ENCODE measurements around the gene MTHFSD. TPM values are rescaled to one million over a fixed set of nuclear protein-coding genes. Genes with fewer than 3 reads are reported as not detected.

The MTHFSD gene
- total RNA-seq, 2 experiments from 2014 or later: 7.3 to 7.9 TPM

GRCh38 chr16:86505185-86505898, 49.7 kb downstream of the MTHFSD start:
- peaks cover 33% of the 10 kb centered on the region for H3K4me1 Mint-ChIP-seq (ENCODE audit: low read depth)
- no peaks in the 10 kb centered on the region for H3K36me3 Mint-ChIP-seq (ENCODE audit: low read depth)
- POLR2A ChIA-PET: no interaction called here
- no peak for TF ChIP-seq CTCF (IDR thresholded peaks at IDR 0.05)
- CTCF ChIA-PET: no interaction called here
- peaks cover 76 to 85% of the 10 kb centered on the region in 2 experiments for H3K27me3 ChIP-seq (ENCODE audit: control insufficient read depth in 1 of 2, insufficient read depth in 2 of 2, low read length in 2 of 2)
- H3K9me3 Mint-ChIP-seq: no peaks in the 10 kb centered on the region
- no peak overlapping the region for H3K27ac ChIP-seq (ENCODE audit: low read depth in 1 of 2, low read length in 2 of 2)
- H3K4me1 ChIP-seq (ENCODE audit: insufficient read depth, low read length): peaks cover 19% of the 10 kb centered on the region
- H3K4me3 ChIP-seq (ENCODE audit: low read length): no peak overlapping the region
- H3K4me3 Mint-ChIP-seq: peak overlapping the region; percentile 69
- ATAC-seq (ENCODE audit: poor library complexity): no peak
- intact Hi-C loops (cut with DNase I, micrococcal nuclease): no loop called here
- H3K36me3 ChIP-seq (ENCODE audit: insufficient read depth, low read length): no peaks in the 10 kb centered on the region
- peaks cover 0 to 13% of the 10 kb centered on the region in 2 experiments for H3K9me3 ChIP-seq (ENCODE audit: control insufficient read depth in 1 of 2, insufficient read depth in 1 of 2, low read length in 2 of 2)
- no peak overlapping the region for H3K27ac Mint-ChIP-seq
- H3K27me3 Mint-ChIP-seq: peaks cover 80% of the 10 kb centered on the region
- DNase-seq: no peak

- H3K27ac ChIP-seq (ENCODE audit: low read depth in 1 of 2, low read length in 2 of 2): no peak overlapping the region
- no peaks in the 10 kb centered on the region for H3K36me3 Mint-ChIP-seq (ENCODE audit: low read depth)
- ChIA-PET POLR2A (no interaction called here), CTCF (no interaction called here)
- ATAC-seq (ENCODE audit: poor library complexity) (no peak), DNase-seq (no peak)
- peaks cover 15% of the 10 kb centered on the region for H3K4me1 ChIP-seq (ENCODE audit: insufficient read depth, low read length)
- peak overlapping the region; percentile 69 for H3K4me3 Mint-ChIP-seq
- no peaks in the 10 kb centered on the region for H3K9me3 Mint-ChIP-seq
- peaks cover 88% of the 10 kb centered on the region for H3K27me3 Mint-ChIP-seq
- no peak overlapping the region for H3K27ac Mint-ChIP-seq
- H3K27me3 ChIP-seq (ENCODE audit: control insufficient read depth in 1 of 2, insufficient read depth in 2 of 2, low read length in 2 of 2): peaks cover 78 to 89% of the 10 kb centered on the region in 2 experiments
- no peak overlapping the region for H3K4me3 ChIP-seq (ENCODE audit: low read length)
- TF ChIP-seq CTCF (IDR thresholded peaks at IDR 0.05): no peak
- intact Hi-C loops (cut with DNase I, micrococcal nuclease): no loop called here
- H3K4me1 Mint-ChIP-seq (ENCODE audit: low read depth): peaks cover 33% of the 10 kb centered on the region
- no peaks in the 10 kb centered on the region for H3K36me3 ChIP-seq (ENCODE audit: insufficient read depth, low read length)
- peaks cover 0 to 13% of the 10 kb centered on the region in 2 experiments for H3K9me3 ChIP-seq (ENCODE audit: control insufficient read depth in 1 of 2, insufficient read depth in 1 of 2, low read length in 2 of 2)
These were observed 50.5 kb downstream of the MTHFSD start for GRCh38 chr16:86504315-86505184.

GRCh38 chr16:86503830-86504229, 51.2 kb downstream of the MTHFSD start:
- Histone ChIP-seq H3K4me1 (ENCODE audit: insufficient read depth, low read length) (peaks cover 8% of the 10 kb centered on the region), H3K27me3 (ENCODE audit: control insufficient read depth in 1 of 2, insufficient read depth in 2 of 2, low read length in 2 of 2) (peaks cover 81 to 94% of the 10 kb centered on the region in 2 experiments), H3K27ac (ENCODE audit: low read depth in 1 of 2, low read length in 2 of 2) (no peak overlapping the region), H3K36me3 (ENCODE audit: insufficient read depth, low read length) (no peaks in the 10 kb centered on the region), H3K4me3 (ENCODE audit: low read length) (no peak overlapping the region), H3K9me3 (ENCODE audit: control insufficient read depth in 1 of 2, insufficient read depth in 1 of 2, low read length in 2 of 2) (peaks cover 0 to 13% of the 10 kb centered on the region in 2 experiments)
- DNase-seq (no peak), ATAC-seq (ENCODE audit: poor library complexity) (no peak)
- peaks cover 28% of the 10 kb centered on the region for H3K4me1 Mint-ChIP-seq (ENCODE audit: low read depth)
- peaks cover 89% of the 10 kb centered on the region for H3K27me3 Mint-ChIP-seq
- intact Hi-C loops (cut with DNase I, micrococcal nuclease): no loop called here
- H3K36me3 Mint-ChIP-seq (ENCODE audit: low read depth): no peaks in the 10 kb centered on the region
- ChIA-PET POLR2A (no interaction called here), CTCF (no interaction called here)
- no peak overlapping the region for H3K27ac Mint-ChIP-seq
- TF ChIP-seq CTCF (IDR thresholded peaks at IDR 0.05): no peak
- H3K4me3 Mint-ChIP-seq: no peak overlapping the region
- H3K9me3 Mint-ChIP-seq: no peaks in the 10 kb centered on the region
